Aortic smooth muscle cell (primary cell): ENCODE results near the gene PGLYRP1. TPM values are rescaled to one million over a fixed set of nuclear protein-coding genes. Genes with fewer than 3 reads are reported as not detected.

Source experiments
- total RNA-seq: library from RNA; depleted of rRNA; stranded (reverse); fragments of >200 nt; gene quantifications from 2 replicates; pipeline ENCODE4 v1.2.3, GENCODE V29; 2014

PGLYRP1 gene, protein sequence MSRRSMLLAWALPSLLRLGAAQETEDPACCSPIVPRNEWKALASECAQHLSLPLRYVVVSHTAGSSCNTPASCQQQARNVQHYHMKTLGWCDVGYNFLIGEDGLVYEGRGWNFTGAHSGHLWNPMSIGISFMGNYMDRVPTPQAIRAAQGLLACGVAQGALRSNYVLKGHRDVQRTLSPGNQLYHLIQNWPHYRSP
- total RNA-seq: not detected in 2 replicates

DNA sequence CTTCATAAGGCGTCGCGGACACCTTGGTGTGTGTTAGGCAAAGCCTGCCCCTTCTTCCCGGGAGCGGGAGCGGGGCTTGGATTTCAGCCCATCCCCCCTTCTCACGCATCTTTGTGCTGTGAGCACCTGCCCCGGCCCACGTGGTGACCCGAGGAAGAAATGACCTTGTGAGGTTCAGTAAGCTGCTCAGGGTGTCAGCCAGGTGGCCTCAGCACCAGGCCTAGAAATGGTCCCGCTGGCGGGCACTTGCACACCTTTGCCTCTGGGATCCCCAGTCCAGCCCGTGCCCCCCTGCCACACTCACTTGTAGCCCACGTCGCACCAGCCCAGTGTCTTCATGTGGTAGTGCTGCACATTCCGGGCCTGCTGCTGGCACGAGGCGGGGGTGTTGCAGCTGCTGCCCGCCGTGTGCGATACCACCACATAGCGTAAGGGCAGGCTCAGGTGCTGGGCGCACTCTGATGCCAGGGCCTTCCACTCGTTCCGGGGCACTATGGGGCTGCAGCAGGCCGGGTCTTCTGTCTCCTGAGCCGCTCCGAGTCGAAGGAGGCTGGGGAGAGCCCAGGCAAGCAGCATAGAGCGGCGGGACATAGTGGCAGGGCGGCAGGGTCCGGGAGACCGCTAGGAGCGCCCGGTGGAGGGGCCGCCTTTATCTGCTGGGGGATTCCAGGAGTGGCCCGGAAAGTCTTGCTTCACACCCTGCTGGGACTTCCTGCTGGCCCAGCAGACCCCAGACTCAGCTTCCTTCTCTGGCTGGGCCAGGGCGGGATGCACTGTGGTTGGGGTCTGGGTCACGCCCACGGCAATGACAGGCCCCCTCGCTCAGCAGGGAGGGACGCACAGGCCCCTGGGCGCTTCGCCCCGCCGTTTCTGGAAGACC lies at the start of gene PGLYRP1:
Gene PGLYRP1 (minus strand): TSS at position 623 of the 880 bp plus-strand sequence. CDS start 32 bp downstream, at position 591.

DNA sequence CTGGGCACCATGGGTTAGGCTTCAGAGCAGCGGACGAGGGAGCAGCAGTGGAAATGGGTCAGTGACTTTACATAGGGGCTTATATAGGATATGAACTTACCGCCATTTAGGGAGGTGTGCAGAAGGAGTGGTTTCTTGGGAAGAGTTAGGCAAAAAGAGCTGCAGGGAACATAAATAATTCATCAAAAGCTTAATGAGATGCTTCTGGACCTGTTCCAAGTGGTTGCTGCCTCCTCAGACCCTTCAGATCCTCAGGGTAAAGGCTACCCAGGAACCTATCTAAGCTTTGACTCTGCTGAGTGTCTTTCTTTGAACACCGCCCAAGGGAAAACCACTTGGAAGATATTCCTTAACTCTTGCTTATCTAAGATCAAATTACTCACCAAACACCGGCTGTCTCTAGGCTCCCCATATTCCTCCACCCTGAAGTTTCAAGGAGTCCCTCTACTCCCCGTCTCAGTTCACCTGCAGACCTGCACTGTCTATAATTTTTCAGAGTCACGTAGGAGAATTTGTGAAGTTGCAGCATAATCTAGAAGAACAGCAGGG lies 18.2 kb upstream of the PGLYRP1 start, which contains the start of gene IGFL4:
Gene IGFL4 (minus strand): TSS at position 51 of the 549 bp plus-strand sequence. CDS start 40 bp downstream, at position 11.

DNA sequence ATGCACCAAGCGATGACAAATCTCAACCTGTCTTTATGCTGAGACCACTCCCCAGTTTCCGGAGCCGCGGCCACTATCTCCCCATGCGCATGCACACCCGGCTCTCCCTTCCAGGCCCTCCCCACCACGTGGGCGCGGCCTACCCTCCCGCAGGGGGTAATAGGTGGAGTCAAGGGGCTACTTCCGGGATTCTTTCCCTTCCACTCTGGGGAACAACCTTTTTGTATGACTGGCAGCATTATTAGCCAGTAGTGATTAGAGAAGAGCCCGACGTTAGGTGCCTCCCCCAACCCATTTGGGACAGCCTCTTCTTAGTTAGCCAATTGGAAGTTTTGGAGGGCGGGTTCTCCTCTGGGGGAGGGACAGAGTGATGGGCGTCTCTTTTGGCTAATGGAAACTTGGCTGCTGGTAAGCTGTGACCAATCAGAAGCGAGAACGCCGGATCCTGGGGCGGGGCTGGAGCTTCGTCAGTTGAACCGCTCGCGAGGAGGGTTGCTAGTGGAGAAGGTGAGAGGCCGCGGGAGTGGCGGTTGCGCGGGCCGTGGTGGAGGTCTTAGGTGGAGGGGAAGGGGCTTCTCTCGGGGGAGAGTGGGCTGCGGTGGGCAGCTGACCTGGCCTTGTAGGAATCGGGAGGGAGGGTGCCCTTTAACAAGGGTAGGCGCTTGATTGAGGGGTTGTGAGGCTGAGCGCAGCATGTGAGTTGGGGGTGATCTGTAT lies 27.7 kb downstream of the PGLYRP1 start, which contains the start of gene CCDC61:
Gene CCDC61 (plus strand): TSS at position 470 of the 717 bp plus-strand sequence. CDS start 7,552 bp downstream, outside the sequence.

DNA sequence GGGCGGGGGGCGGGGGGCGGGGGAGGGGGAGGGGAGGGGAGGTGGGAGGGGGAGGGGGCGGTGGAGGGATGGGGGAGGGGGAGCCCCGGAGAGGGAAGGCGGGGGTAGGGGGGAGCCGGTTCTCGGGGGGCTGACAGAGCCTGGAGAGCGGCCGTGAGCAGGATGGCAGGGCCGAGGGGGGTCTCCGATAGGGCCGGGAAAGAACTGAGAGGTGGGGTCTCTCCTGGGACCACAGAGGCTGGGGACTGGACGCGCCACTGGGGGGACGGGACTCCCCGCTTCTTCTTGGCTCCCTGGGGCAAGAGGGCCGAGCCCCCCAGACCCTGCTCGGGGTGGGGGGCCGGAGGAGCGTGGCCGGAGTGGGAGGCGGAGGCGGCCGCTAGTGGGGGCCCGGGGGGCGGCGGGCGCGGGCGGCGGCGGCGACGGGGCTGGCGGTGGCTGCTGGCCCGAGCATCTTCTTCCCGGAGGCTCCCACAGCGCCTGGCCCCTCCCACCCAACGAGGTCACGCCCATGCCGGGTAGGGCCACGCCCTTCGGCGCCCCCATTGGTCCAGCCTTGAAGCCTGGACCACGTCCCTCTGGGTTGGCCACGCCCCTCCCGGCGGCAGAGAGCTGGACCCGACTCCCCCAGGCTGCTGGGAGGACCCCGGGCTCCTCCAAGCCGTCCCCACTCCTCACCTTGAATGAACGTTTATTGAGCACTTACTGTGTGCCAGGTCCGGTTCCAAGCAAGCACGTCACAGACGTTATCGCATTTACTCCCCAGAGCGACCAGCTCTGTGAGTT lies 49.1 kb downstream of the PGLYRP1 start, which contains the start of gene NOVA2:
Gene NOVA2 (minus strand): TSS at position 313 of the 786 bp plus-strand sequence. CDS start 514 bp downstream, outside the sequence.

Other genes starting within 250 kb of the PGLYRP1 start
- gene DMPK, start 240.6 kb downstream of the PGLYRP1 start, total RNA-seq: 169 and 191 TPM in 2 replicates
- gene DMWD, start 230.2 kb downstream of the PGLYRP1 start, total RNA-seq: 32.6 and 34.7 TPM in 2 replicates
- 0.12 and 0.13 TPM in 2 replicates for gene RSPH6A, start 207.7 kb downstream of the PGLYRP1 start, total RNA-seq
- 25.2 and 29.5 TPM in 2 replicates for gene SYMPK, start 159.9 kb downstream of the PGLYRP1 start, total RNA-seq
- not detected in 2 replicates for gene FOXA3, start 158.7 kb downstream of the PGLYRP1 start, total RNA-seq
- 17.8 and 21.4 TPM in 2 replicates for gene IRF2BP1, start 136.9 kb downstream of the PGLYRP1 start, total RNA-seq
- gene MYPOP, start 120.4 kb downstream of the PGLYRP1 start, total RNA-seq: 0.53 and 1.1 TPM in 2 replicates
- not detected in 2 replicates for gene NANOS2, start 108.3 kb downstream of the PGLYRP1 start, total RNA-seq
- 0.12 and 0.13 TPM in 2 replicates for gene NOVA2, start 49.2 kb downstream of the PGLYRP1 start, total RNA-seq
- gene CCDC61, start 27.6 kb downstream of the PGLYRP1 start, total RNA-seq: 4.8 and 6.2 TPM in 2 replicates
- 0.06 TPM in 1 of 2 replicates, not detected in the other for gene IGFL4, start 17.9 kb upstream of the PGLYRP1 start, total RNA-seq
- gene IGFL3, start 101.6 kb upstream of the PGLYRP1 start, total RNA-seq: not detected in 2 replicates
- not detected in 2 replicates for gene IGFL2, start 125.2 kb upstream of the PGLYRP1 start, total RNA-seq
- not detected in 2 replicates for gene IGFL1, start 206.7 kb upstream of the PGLYRP1 start, total RNA-seq